H1 (cell line): ENCODE data around the gene LEMD1. TPM values are rescaled to one million over a fixed set of nuclear protein-coding genes. Genes with fewer than 3 reads are reported as not detected.

Experiments
- CTCF ChIA-PET: fragments of 300-600 bp; sonication (Branson Sonifier 250); formaldehyde crosslinking; loops from one replicate; lab custom pipeline; 2021; ENCODE audit not compliant: partially characterized antibody; lab: Charles Lee
- POLR2A ChIA-PET: fragments of 300-600 bp; sonication (Branson Sonifier 250); formaldehyde crosslinking; loops from one replicate; lab custom pipeline; 2021; ENCODE audit warnings: inconsistent platforms; ENCODE audit not compliant: partially characterized antibody; lab: Charles Lee
- DNase-seq, 2 experiments: peaks; one replicate each; pipeline versions ENCODE4 v3.0.0 to v3.0.0-alpha.2; 2010 to 2022; ENCODE audit warnings: low spot score in 2 of 2, low read depth in 1 of 2, mixed read lengths in 1 of 2
- FAIRE-seq: peaks from 2 replicates; lab custom pipeline; 2011; peaks lifted over from hg19 to GRCh38; lab: Jason Lieb, UNC
- H2AFZ ChIP-seq: 2 replicates; pipeline ENCODE4 v1.8.1; 2012; ENCODE audit warnings: low read length, inconsistent platforms
- H2AK5ac ChIP-seq: 2 replicates; pipeline ENCODE4 v1.6.1; 2013; ENCODE audit warnings: low read depth, low read length
- H2BK120ac ChIP-seq: replicated peaks from 2 replicates; pipeline ENCODE3; 2013; ENCODE audit warnings: low read depth, low read length, inconsistent platforms
- H2BK12ac ChIP-seq: 2 replicates; pipeline ENCODE4 v1.6.1; 2013; ENCODE audit warnings: low read depth, low read length
- H2BK15ac ChIP-seq: 2 replicates; pipeline ENCODE4 v1.6.1; 2013; ENCODE audit warnings: low read length
- H2BK20ac ChIP-seq: 2 replicates; pipeline ENCODE4 v1.6.1; 2013; ENCODE audit warnings: low read length
- H2BK5ac ChIP-seq: 2 replicates; pipeline ENCODE4 v1.6.1; 2013; ENCODE audit warnings: low read depth, low read length
- H3K14ac ChIP-seq: 2 replicates; pipeline ENCODE4 v1.6.1; 2013; ENCODE audit warnings: inconsistent platforms; ENCODE audit not compliant: insufficient read length
- H3K18ac ChIP-seq: 2 replicates; pipeline ENCODE4 v1.6.1; 2013; ENCODE audit warnings: low read length; ENCODE audit errors: extremely low read depth
- H3K23ac ChIP-seq: 2 replicates; pipeline ENCODE4 v1.6.1; 2013; ENCODE audit warnings: inconsistent platforms; ENCODE audit not compliant: insufficient read length
- H3K23me2 ChIP-seq: 2 replicates; pipeline ENCODE4 v1.6.1; 2013; ENCODE audit warnings: low read depth, low read length
- H3K27ac ChIP-seq: 2 replicates; pipeline ENCODE4 v1.6.1; 2011; ENCODE audit warnings: low read depth, low read length, inconsistent platforms
- H3K27me3 ChIP-seq, 4 experiments: replicated peaks in 1 of 4; 1 replicate in 1 of 4; 2 replicates in 3 of 4; pipeline versions ENCODE4 v1.6.1 to v1.8.1; 2011 to 2013; ENCODE audit warnings: low read length in 3 of 4, mild to moderate bottlenecking in 3 of 4, inconsistent platforms in 2 of 4, mixed read lengths in 2 of 4, moderate library complexity in 1 of 4; ENCODE audit not compliant: control insufficient read depth in 3 of 4, insufficient read depth in 3 of 4; ENCODE audit errors: extremely low read depth in 1 of 4
- H3K36me3 ChIP-seq, 4 experiments: 2 replicates each; pipeline versions ENCODE4 v1.6.1 to v1.8.1; 2011 to 2013; ENCODE audit warnings: mild to moderate bottlenecking in 4 of 4, low read length in 3 of 4, moderate library complexity in 2 of 4, control low read depth in 1 of 4, inconsistent platforms in 1 of 4; ENCODE audit not compliant: insufficient read depth in 4 of 4, control insufficient read depth in 2 of 4
- H3K4ac ChIP-seq: replicated peaks from 2 replicates; pipeline ENCODE3; 2013; ENCODE audit warnings: low read length, low read depth, mixed read lengths, inconsistent platforms; ENCODE audit not compliant: insufficient read length
- H3K4me1 ChIP-seq, 4 experiments: replicated peaks in 1 of 4; 1 replicate in 1 of 4; 2 replicates in 3 of 4; pipeline versions ENCODE4 v1.6.1 to v1.8.1; 2011 to 2013; ENCODE audit warnings: low read length in 3 of 4, inconsistent platforms in 2 of 4, mixed read lengths in 1 of 4; ENCODE audit not compliant: insufficient read depth in 4 of 4, control insufficient read depth in 3 of 4
- H3K4me2 ChIP-seq, 2 experiments: 2 replicates each; pipeline versions ENCODE4 v1.6.1 to v1.8.1; 2011 to 2013; ENCODE audit warnings: low read depth in 2 of 2, low read length in 2 of 2, control low read depth in 1 of 2, inconsistent platforms in 1 of 2, mild to moderate bottlenecking in 1 of 2; ENCODE audit not compliant: insufficient read depth in 1 of 2
- H3K4me3 ChIP-seq, 4 experiments: fragments of 200-600, 300-600 bp in 1 of 4; sonication (generic), shearing (Covaris generic), sonication (Bioruptor Twin) in 1 of 4; 2 replicates each; pipeline versions ENCODE4 v1.5.1 to v1.8.1; 2011 to 2016; ENCODE audit warnings: low read length in 4 of 4, low read depth in 3 of 4, control low read depth in 2 of 4, inconsistent platforms in 2 of 4, mild to moderate bottlenecking in 2 of 4, mixed read lengths in 1 of 4, moderate library complexity in 1 of 4; ENCODE audit not compliant: insufficient read depth in 2 of 4; ENCODE audit errors: extremely low read depth in 1 of 4
- H3K56ac ChIP-seq: replicated peaks from 2 replicates; pipeline ENCODE3; 2013; ENCODE audit warnings: low read depth, mild to moderate bottlenecking, mixed read lengths, low read length, inconsistent platforms; ENCODE audit not compliant: insufficient read length
- H3K79me1 ChIP-seq: 2 replicates; pipeline ENCODE4 v1.6.1; 2013; ENCODE audit warnings: low read depth, low read length, control low read depth
- H3K79me2 ChIP-seq, 2 experiments: 2 replicates each; pipeline versions ENCODE4 v1.6.1 to v1.8.1; 2012 to 2013; ENCODE audit warnings: low read length in 2 of 2, mild to moderate bottlenecking in 2 of 2, inconsistent platforms in 1 of 2; ENCODE audit not compliant: insufficient read depth in 2 of 2, control insufficient read depth in 1 of 2
- H3K9ac ChIP-seq, 4 experiments: replicated peaks in 1 of 4; 1 replicate in 1 of 4; 2 replicates in 3 of 4; pipeline versions ENCODE4 v1.6.1 to v1.8.1; 2011 to 2013; ENCODE audit warnings: low read depth in 3 of 4, low read length in 3 of 4, control low read depth in 2 of 4, mild to moderate bottlenecking in 2 of 4, moderate library complexity in 2 of 4, inconsistent platforms in 1 of 4; ENCODE audit errors: extremely low read depth in 1 of 4
- H3K9me3 ChIP-seq, 2 experiments: 2 replicates each; pipeline versions ENCODE4 v1.6.1 to v1.8.1; 2012 to 2013; ENCODE audit warnings: mild to moderate bottlenecking in 2 of 2, moderate library complexity in 2 of 2, control low read depth in 1 of 2, inconsistent platforms in 1 of 2, low read depth in 1 of 2, low read length in 1 of 2, mixed read lengths in 1 of 2; ENCODE audit not compliant: insufficient read depth in 2 of 2
- H4K20me1 ChIP-seq, 2 experiments: replicated peaks in 1 of 2; 2 replicates each; pipeline versions ENCODE3 to v1.8.1; 2011 to 2013; ENCODE audit warnings: inconsistent platforms in 2 of 2, low read length in 2 of 2, mild to moderate bottlenecking in 1 of 2; ENCODE audit not compliant: insufficient read depth in 2 of 2, control insufficient read depth in 1 of 2
- H4K5ac ChIP-seq: 2 replicates; pipeline ENCODE4 v1.6.1; 2013; ENCODE audit warnings: low read length, low read depth, mixed read lengths, inconsistent platforms; ENCODE audit not compliant: insufficient read length
- H4K8ac ChIP-seq: 2 replicates; pipeline ENCODE4 v1.8.0; 2013; ENCODE audit warnings: mild to moderate bottlenecking, moderate library complexity, low read length, inconsistent platforms; ENCODE audit not compliant: insufficient read depth; ENCODE audit errors: extremely low read depth
- H4K91ac ChIP-seq: replicated peaks from 2 replicates; pipeline ENCODE3; 2013; ENCODE audit warnings: low read length, mixed read lengths, inconsistent platforms; ENCODE audit not compliant: insufficient read length
- BCL11A ChIP-seq, 2 experiments: IDR thresholded peaks; one replicate each; pipeline ENCODE4 v1.6.1; 2011; ENCODE audit warnings: low read depth in 2 of 2, low read length in 2 of 2, mild to moderate bottlenecking in 2 of 2
- FOSL1 ChIP-seq: IDR thresholded peaks from 2 replicates; pipeline ENCODE4 v1.6.1; 2011; ENCODE audit warnings: mild to moderate bottlenecking, low read depth, low read length, moderate library complexity; ENCODE audit not compliant: insufficient read depth
- GABPA ChIP-seq: IDR thresholded peaks from 2 replicates; pipeline ENCODE4 v1.6.1; 2011; ENCODE audit warnings: mild to moderate bottlenecking, low read length, moderate library complexity, borderline replicate concordance; ENCODE audit not compliant: insufficient read depth
- PHF8 ChIP-seq: fragments of 200-600 bp; sonication (generic); conservative IDR thresholded peaks from 2 replicates; pipeline ENCODE4 v1.7.1; 2012; ENCODE audit warnings: low read depth, mild to moderate bottlenecking, inconsistent platforms, low read length, moderate library complexity
- RAD21 ChIP-seq, 2 experiments: IDR thresholded peaks in 1 of 2; conservative IDR thresholded peaks in 1 of 2; 2 replicates each; pipeline ENCODE4 v1.6.1; 2011; ENCODE audit warnings: low read depth in 2 of 2, low read length in 2 of 2, improper control_type of control experiment in 1 of 2, inconsistent platforms in 1 of 2, mild to moderate bottlenecking in 1 of 2, moderate library complexity in 1 of 2
- RBBP5 ChIP-seq: IDR thresholded peaks from 2 replicates; pipeline ENCODE4 v1.7.1; 2012; ENCODE audit warnings: low read depth, mild to moderate bottlenecking, inconsistent platforms, low read length, moderate library complexity, borderline replicate concordance
- SAP30 ChIP-seq: fragments of 300-600 bp; sonication (generic); IDR thresholded peaks from 2 replicates; pipeline ENCODE4 v1.7.1; 2012; ENCODE audit warnings: low read length, moderate library complexity, mild to moderate bottlenecking, inconsistent platforms; ENCODE audit not compliant: insufficient read depth, insufficient replicate concordance
- SIX5 ChIP-seq: IDR thresholded peaks from 2 replicates; pipeline ENCODE4 v1.6.1; 2011; ENCODE audit warnings: mild to moderate bottlenecking, low read depth, low read length
- SP4 ChIP-seq: IDR thresholded peaks from 2 replicates; pipeline ENCODE4 v1.6.1; 2012; ENCODE audit warnings: low read length, inconsistent platforms
- SRF ChIP-seq: IDR thresholded peaks from 2 replicates; pipeline ENCODE4 v1.6.1; 2011; ENCODE audit warnings: mild to moderate bottlenecking, low read depth, low read length, moderate library complexity
- TAF7 ChIP-seq: optimal IDR thresholded peaks from 2 replicates; pipeline ENCODE3; 2011; ENCODE audit warnings: low read depth, mild to moderate bottlenecking, inconsistent platforms, low read length, moderate library complexity, borderline replicate concordance
- ZNF274 ChIP-seq: IDR thresholded peaks from 2 replicates; pipeline ENCODE4 v1.7.0; 2012; ENCODE audit warnings: low read length, borderline replicate concordance; ENCODE audit errors: extremely low read depth
- WGBS, 2 experiments: shearing (Covaris generic) in 1 of 2; methylation state at CpG; one replicate each; pipeline versions ENCODE4 v1.1.6 to v1.1.7; 2013 to 2015; ENCODE audit warnings: low lambda C conversion rate in 2 of 2, mixed read lengths in 2 of 2, inconsistent platforms in 1 of 2, low coverage in 1 of 2, missing lambda C conversion rate in 1 of 2; ENCODE audit not compliant: insufficient replicate concordance in 2 of 2, insufficient coverage in 1 of 2, insufficient read length in 1 of 2; ENCODE audit errors: extremely low coverage in 1 of 2, missing lambda C conversion rate in 1 of 2; 5-methylcytosine and 5-hydroxymethylcytosine counted together
- polyA plus RNA-seq, 7 experiments: library from polyadenylated mRNA; depleted of rRNA in 3 of 7; stranded (reverse) in 5 of 7; unstranded in 2 of 7; fragments of >200 nt in 5 of 7; fragments of 200-250 nt in 2 of 7; gene quantifications; 1 replicate in 5 of 7; 2 replicates in 1 of 7; 4 replicates in 1 of 7; pipeline versions ENCODE4 v1.2.1 to v1.2.3, GENCODE V29; 2011 to 2013; ENCODE audit warnings: missing spikeins in 2 of 7, mixed read lengths in 2 of 7
- total RNA-seq: library from RNA; stranded (reverse); fragmentation: NEBNext Ultra II Directional; extraction: Animal tissue kit (Norgen Biotek cat#: 25700); gene quantifications from 2 replicates; pipeline ENCODE4 v1.2.1, GENCODE V29; 2021
- TF ChIP-seq, protein P1 (sequence below): IDR thresholded peaks from 2 replicates; pipeline ENCODE4 v1.6.1; 2012; ENCODE audit warnings: inconsistent platforms

Gene LEMD1
- total and polyA plus RNA-seq, 2 of the 8 experiments (the other 6 are each of a cell fraction or from before 2014, with no cell fraction given) = 10.0 to 10.5 TPM

DNA sequence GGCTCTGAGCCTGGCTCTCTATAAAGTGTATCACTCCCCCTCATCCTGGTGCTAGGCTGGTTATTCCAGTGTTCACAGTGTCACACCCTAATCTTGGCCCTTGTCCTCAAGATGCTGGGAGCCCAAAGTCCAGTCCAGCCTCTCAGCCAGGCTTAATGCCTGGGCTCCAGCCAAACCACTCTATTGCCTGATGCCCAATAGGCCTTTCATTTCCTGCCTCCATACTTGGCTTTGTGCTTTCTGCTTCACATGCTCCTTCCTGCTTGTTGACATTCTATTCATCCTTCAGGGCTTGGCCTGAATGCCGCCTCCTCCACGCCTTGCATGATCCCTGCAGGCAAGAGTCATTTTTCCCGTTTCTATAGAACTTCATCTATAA lies 66.8 kb downstream of the LEMD1 start:
- H2BK5ac ChIP-seq = 0 out of 2 replicates have a peak overlapping the region, but pooled peaks have one; percentile 31
- POLR2A ChIA-PET = interaction anchor here (1.5 kb wide), 1 partner anchor 8 kb away, joined by 4 read pairs; no protein-coding TSS in a partner anchor
- H3K9ac ChIP-seq = no peak overlapping the region
- H3K4me1 ChIP-seq = peaks cover 16 to 40% (median 26%) of the 10 kb centered on the region in 4 experiments
- 85% methylated on average over 3 of the region's 3 CpGs; no CpG with 5 or more reads in 1 of the 2 experiments for WGBS, 2 experiments
- no peak overlapping the region for H2AFZ ChIP-seq
- no peak overlapping the region; a peak in 1 of 4 replicates for H3K4me2 ChIP-seq
- no peak overlapping the region for H4K91ac ChIP-seq
- H3K27me3 ChIP-seq = no peaks in the 10 kb centered on the region
- no peaks in the 10 kb centered on the region for H4K20me1 ChIP-seq
- DNase-seq (no peak), FAIRE-seq (no peak)
- H3K4me3 ChIP-seq = no peak overlapping the region
- no peak overlapping the region for H3K4ac ChIP-seq
- H3K18ac ChIP-seq = no peak overlapping the region
- no peaks in the 10 kb centered on the region for H3K79me2 ChIP-seq
- H3K14ac ChIP-seq = no peak overlapping the region
- H3K79me1 ChIP-seq = no peaks in the 10 kb centered on the region
- H4K5ac ChIP-seq = no peak overlapping the region
- no peak overlapping the region for H3K23ac ChIP-seq
- H2BK15ac ChIP-seq = 0 out of 2 replicates have a peak overlapping the region, but pooled peaks have one; percentile 4
- no peaks in the 10 kb centered on the region for H3K36me3 ChIP-seq
- H3K27ac ChIP-seq = no peak overlapping the region
- no peaks in the 10 kb centered on the region for H3K23me2 ChIP-seq
- H4K8ac ChIP-seq = no peak overlapping the region
- H3K9me3 ChIP-seq = no peaks in the 10 kb centered on the region
- no peak overlapping the region; the same call in 1 of the 2 replicates for H2BK20ac ChIP-seq
- H2AK5ac ChIP-seq = no peak overlapping the region
- peak overlapping the region; percentile 1 for H2BK120ac ChIP-seq
- CTCF ChIA-PET = interaction anchor here (0.8 to 67.1 kb wide), 32 partner anchors 10 to 222 kb away, joined by 3 to 2424 read pairs (median 5); no protein-coding TSS in a partner anchor
- H2BK12ac ChIP-seq = no peak overlapping the region
- no peak overlapping the region for H3K56ac ChIP-seq
- TF ChIP-seq PHF8 = no peak
- TF ChIP-seq SAP30 = no peak
- TF ChIP-seq SP4 = no peak
- no peak for TF ChIP-seq RBBP5
- TF ChIP-seq, protein P1, sequence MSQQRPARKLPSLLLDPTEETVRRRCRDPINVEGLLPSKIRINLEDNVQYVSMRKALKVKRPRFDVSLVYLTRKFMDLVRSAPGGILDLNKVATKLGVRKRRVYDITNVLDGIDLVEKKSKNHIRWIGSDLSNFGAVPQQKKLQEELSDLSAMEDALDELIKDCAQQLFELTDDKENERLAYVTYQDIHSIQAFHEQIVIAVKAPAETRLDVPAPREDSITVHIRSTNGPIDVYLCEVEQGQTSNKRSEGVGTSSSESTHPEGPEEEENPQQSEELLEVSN = no peak
- TF ChIP-seq ZNF274 = no peak
- no peak for TF ChIP-seq BCL11A (IDR thresholded peaks at IDR 0.05; ENCODE audit: low read depth in 2 of 2, low read length in 2 of 2)
- TF ChIP-seq FOSL1 = no peak
- no peak for TF ChIP-seq GABPA
- no peak for TF ChIP-seq SIX5
- no peak for TF ChIP-seq SRF
- TF ChIP-seq TAF7 = no peak
- TF ChIP-seq RAD21 (IDR thresholded peaks at IDR 0.05 in 1 of 2, conservative IDR thresholded peaks at IDR 0.05 in 1 of 2; ENCODE audit: low read depth in 2 of 2, low read length in 2 of 2) = no peak
